ENCODE measurements around the gene CLCA4. TPM values are rescaled to one million over a fixed set of nuclear protein-coding genes. Genes with fewer than 3 reads are reported as not detected.

Gene CLCA4
- total and polyA plus RNA-seq, 2 of the 4 experiments (the other 2 are of a cell fraction), result not detected

GRCh38 chr1:86499987-86500593, 46.8 kb upstream of the CLCA4 start:
- WGBS, 2 experiments (ENCODE audit: extremely low coverage in 2 of 2, insufficient read length in 1 of 2), result no CpG with 5 or more reads among the region's 3 CpGs
- ATAC-seq (ENCODE audit: low read depth) (no peak), DNase-seq (peak; percentile 32)
- H2BK15ac ChIP-seq (ENCODE audit: low read depth, low read length), result no peak overlapping the region
- no peak overlapping the region for H2AK5ac ChIP-seq (ENCODE audit: low read depth, low read length)
- no peak overlapping the region for H3K27ac ChIP-seq (ENCODE audit: insufficient read depth, low read length)
- no peaks in the 10 kb centered on the region for H3K9me1 ChIP-seq (ENCODE audit: insufficient read depth, low read length)
- H3K9me3 ChIP-seq (ENCODE audit: control insufficient read depth, insufficient read depth, low read length), result no peaks in the 10 kb centered on the region
- H4K8ac ChIP-seq (ENCODE audit: low read depth in 2 of 2, low read length in 2 of 2), result no peak overlapping the region
- H4K91ac ChIP-seq (ENCODE audit: insufficient read depth, low read depth, low read length), result no peak overlapping the region
- dilution Hi-C loops (cut with HindIII; ENCODE audit: low sequenced_read_pairs, unreplicated experiment), result no loop called here
- no peak overlapping the region for H2BK120ac ChIP-seq (ENCODE audit: low read depth, low read length)
- no peak overlapping the region for H4K5ac ChIP-seq (ENCODE audit: low read depth, low read length)
- no peaks in the 10 kb centered on the region for H4K20me1 ChIP-seq (ENCODE audit: insufficient read depth, low read length)
- H2AFZ ChIP-seq (replicated peaks; ENCODE audit: low read length, poor library complexity), result no peak overlapping the region
- H3K18ac ChIP-seq (ENCODE audit: low read depth, low read length), result no peak overlapping the region
- ChIA-PET CTCF (interaction anchor here (0.6 to 1.4 kb wide), 6 partner anchors 10 to 106 kb away, joined by 3 read pairs; no protein-coding TSS in a partner anchor), POLR2A (ENCODE audit: unreplicated experiment) (no interaction called here)
- TF ChIP-seq BHLHE40 (IDR thresholded peaks at IDR 0.05; ENCODE audit: low read depth, low read length) (no peak), SMC3 (IDR thresholded peaks at IDR 0.05; ENCODE audit: low read depth, low read length) (peak; percentile 36; the same call in 1 of the 2 replicates), MAZ (IDR thresholded peaks at IDR 0.05; ENCODE audit: borderline replicate concordance, low read depth, low read length) (no peak), CEBPB (IDR thresholded peaks at IDR 0.05; ENCODE audit: low read depth, low read length) (no peak), RAD21 (IDR thresholded peaks at IDR 0.05; ENCODE audit: low read length) (peak; percentile 24; the same call in 1 of the 2 replicates), POLR2A (IDR thresholded peaks at IDR 0.05; ENCODE audit: low read depth, low read length) (no peak), ELK1 (IDR thresholded peaks at IDR 0.05; ENCODE audit: borderline replicate concordance, low read depth, low read length) (no peak), CTCF (conservative IDR thresholded peaks at IDR 0.05; ENCODE audit: low read depth, low read length) (peak; percentile 100; the same call in 1 of the 2 replicates), FOS (IDR thresholded peaks at IDR 0.05; ENCODE audit: low read depth, low read length) (no peak), RCOR1 (IDR thresholded peaks at IDR 0.05; ENCODE audit: insufficient replicate concordance, low read length) (no peak), MAFK (IDR thresholded peaks at IDR 0.05; ENCODE audit: low read depth, low read length) (no peak), CHD1 (IDR thresholded peaks at IDR 0.05; ENCODE audit: low read depth, low read length) (no peak), MXI1 (IDR thresholded peaks at IDR 0.05; ENCODE audit: borderline replicate concordance, low read depth, low read length) (no peak), USF2 (IDR thresholded peaks at IDR 0.05; ENCODE audit: low read depth, low read length) (no peak)
- no peak overlapping the region for H3K23ac ChIP-seq (ENCODE audit: low read depth, low read length)
- no peak overlapping the region for H2AK9ac ChIP-seq (replicated peaks; ENCODE audit: low read depth, low read length, poor library complexity)
- H3K9ac ChIP-seq (ENCODE audit: low read depth, low read length), result no peak overlapping the region
- H3K4ac ChIP-seq (ENCODE audit: low read depth, low read length), result no peak overlapping the region
- H3K14ac ChIP-seq (replicated peaks; ENCODE audit: low read depth, low read length), result no peak overlapping the region
- H3K79me1 ChIP-seq (ENCODE audit: low read depth in 1 of 2, low read length in 2 of 2), result no peaks in the 10 kb centered on the region
- intact Hi-C loops (cut with micrococcal nuclease), result loop anchor here (5.0 to 10.0 kb wide), 2 partner anchors 103 to 465 kb away; partner anchors contain the start of gene ODF2L
- no peak overlapping the region for H3K4me2 ChIP-seq (ENCODE audit: low read depth, low read length)
- in situ Hi-C loops (cut with MboI; ENCODE audit: low sequenced_read_pairs), result loop anchor here (25.0 kb wide), 1 partner anchor 587 kb away; no protein-coding TSS in a partner anchor
- no peaks in the 10 kb centered on the region for H3K36me3 ChIP-seq (ENCODE audit: control insufficient read depth, insufficient read depth, low read length)
- no peak overlapping the region for H2BK20ac ChIP-seq (ENCODE audit: low read depth, low read length)
- H3K27me3 ChIP-seq (ENCODE audit: control insufficient read depth, insufficient read depth, low read length), result peaks cover 10% of the 10 kb centered on the region
- H3K56ac ChIP-seq (ENCODE audit: extremely low read depth, insufficient read depth, low read length), result no peak overlapping the region
- BruUV-seq (replicated peaks), result no TSS peak
- no peak overlapping the region for H2BK5ac ChIP-seq (ENCODE audit: low read depth, low read length, poor library complexity, severe bottlenecking)
- H3K4me1 ChIP-seq (ENCODE audit: control insufficient read depth, insufficient read depth, low read length), result peaks cover 2% of the 10 kb centered on the region
- H3K4me3 ChIP-seq (ENCODE audit: insufficient read depth, low read depth, low read length), result no peak overlapping the region
